ENCODE data around the gene SH3BGRL3.

GRCh38 chr1:26278303-26278702 is 1.6 kb upstream of the SH3BGRL3 start:
- TF ChIP-seq CTCF (IDR thresholded peaks at IDR 0.05): no peak
- TF ChIP-seq POLR2A (IDR thresholded peaks at IDR 0.05): peak; percentile 31
- peak; percentile 3 to 38 (median 16) for TF ChIP-seq POLR2AphosphoS5 (IDR thresholded peaks at IDR 0.05)
- TF ChIP-seq EP300 (IDR thresholded peaks at IDR 0.05; ENCODE audit: low read depth): no peak

Measured in transverse colon (tissue), 4 donors.